PC-3 (cell line): ENCODE results near the gene USH2A. TPM values are rescaled to one million over a fixed set of nuclear protein-coding genes. Genes with fewer than 3 reads are reported as not detected.

Source experiments
- ATAC-seq: fragments of 200-7000 bp; cut with Tn5 transposase; 2 replicates; pipeline ENCODE4 v1.9.1; 2020; ENCODE audit warnings: mild to moderate bottlenecking, moderate library complexity
- BruUV-seq: library from RNA; stranded (reverse); fragments of 400-500 nt; replicated peaks from 2 replicates; lab custom pipeline; 2021; lab: Mats Ljungman, UMichigan
- CTCF ChIA-PET: fragments of 300-600 bp; sonication (Branson Sonifier 250); formaldehyde crosslinking; loops from one replicate; lab custom pipeline; 2022; ENCODE audit warnings: antibody characterized with exemption; lab: Charles Lee
- POLR2A ChIA-PET: fragments of 300-600 bp; sonication (Branson Sonifier 250); formaldehyde crosslinking; loops from one replicate; lab custom pipeline; 2022; ENCODE audit warnings: antibody characterized with exemption; ENCODE audit not compliant: unreplicated experiment; lab: Charles Lee
- DNase-seq: peaks from one replicate; pipeline ENCODE4 v3.0.0-alpha.2; 2015
- H2AFZ ChIP-seq: fragments of 300-600 bp; sonication (generic); 2 replicates; pipeline ENCODE4 v1.6.0; 2016; ENCODE audit warnings: antibody characterized with exemption, low read length
- H3F3A ChIP-seq: fragments of 300-600 bp; sonication (generic); one replicate; pipeline ENCODE4 v1.6.0; 2017; ENCODE audit warnings: antibody characterized with exemption, low read length, control low read depth, mild to moderate bottlenecking; ENCODE audit not compliant: unreplicated experiment
- H3K27ac ChIP-seq: fragments of 300-600 bp; sonication (generic); 2 replicates; pipeline ENCODE4 v1.5.1; 2016; ENCODE audit warnings: mild to moderate bottlenecking, low read length
- H3K27me3 ChIP-seq: fragments of 300-600 bp; sonication (generic); 2 replicates; pipeline ENCODE4 v1.6.1; 2016; ENCODE audit warnings: low read length, mixed read lengths
- H3K36me3 ChIP-seq: fragments of 300-600 bp; sonication (generic); 2 replicates; pipeline ENCODE4 v1.6.1; 2016; ENCODE audit warnings: low read depth, mixed run types, low read length, mixed read lengths
- H3K4me1 ChIP-seq: fragments of 300-600 bp; sonication (generic); 2 replicates; pipeline ENCODE4 v1.5.1; 2016; ENCODE audit warnings: low read length; ENCODE audit not compliant: insufficient read depth
- H3K4me2 ChIP-seq: fragments of 300-600 bp; sonication (generic); 2 replicates; pipeline ENCODE4 v1.6.0; 2016; ENCODE audit warnings: low read length
- H3K4me3 ChIP-seq: fragments of 300-600 bp; sonication (generic); 2 replicates; pipeline ENCODE4 v1.5.1; 2016; ENCODE audit warnings: mild to moderate bottlenecking, low read length, mixed read lengths
- H3K79me2 ChIP-seq: fragments of 300-600 bp; sonication (generic); 2 replicates; pipeline ENCODE4 v1.6.1; 2017; ENCODE audit warnings: low read length, mixed read lengths
- H3K9ac ChIP-seq: fragments of 300-600 bp; sonication (generic); 2 replicates; pipeline ENCODE4 v1.6.0; 2016; ENCODE audit warnings: mild to moderate bottlenecking, low read length
- H3K9me2 ChIP-seq: fragments of 300-600 bp; sonication (generic); replicated peaks from 2 replicates; pipeline ENCODE4 v1.6.1; 2016; ENCODE audit warnings: mixed run types, low read length, mixed read lengths
- H3K9me3 ChIP-seq: fragments of 300-600 bp; sonication (generic); 2 replicates; pipeline ENCODE4 v1.6.1; 2016; ENCODE audit warnings: low read length, mixed read lengths
- H4K20me1 ChIP-seq: fragments of 300-600 bp; sonication (generic); 2 replicates; pipeline ENCODE4 v1.6.1; 2016; ENCODE audit warnings: low read length, mixed read lengths
- EZH2 ChIP-seq: fragments of 300-600 bp; sonication (generic); IDR thresholded peaks from one replicate; pipeline ENCODE4 v1.6.1; 2017; ENCODE audit warnings: antibody characterized with exemption, mild to moderate bottlenecking, low read length; ENCODE audit not compliant: unreplicated experiment
- EZH2phosphoT487 ChIP-seq: fragments of 300-600 bp; sonication (generic); IDR thresholded peaks from 2 replicates; pipeline ENCODE4 v1.6.1; 2018; ENCODE audit warnings: mild to moderate bottlenecking, antibody characterized with exemption, low read length, borderline replicate concordance
- intact Hi-C: fragments of 100-400 bp; cut with micrococcal nuclease; formaldehyde crosslinking; loops from 2 replicates; pipeline ENCODE4 v1.9.0; 2023
- total RNA-seq: library from RNA; depleted of rRNA; stranded (reverse); fragments of >200 nt; gene quantifications from 2 replicates; pipeline ENCODE4 v1.2.3, GENCODE V29; 2014
- TF ChIP-seq, protein P1 (sequence below): fragments of 300-600 bp; sonication (generic); conservative IDR thresholded peaks from 2 replicates; pipeline ENCODE4 v1.5.1; 2017; ENCODE audit warnings: antibody characterized with exemption, low read depth, mild to moderate bottlenecking, low read length

USH2A gene
- total RNA-seq, 1 experiment from 2014 or later: not detected

DNA sequence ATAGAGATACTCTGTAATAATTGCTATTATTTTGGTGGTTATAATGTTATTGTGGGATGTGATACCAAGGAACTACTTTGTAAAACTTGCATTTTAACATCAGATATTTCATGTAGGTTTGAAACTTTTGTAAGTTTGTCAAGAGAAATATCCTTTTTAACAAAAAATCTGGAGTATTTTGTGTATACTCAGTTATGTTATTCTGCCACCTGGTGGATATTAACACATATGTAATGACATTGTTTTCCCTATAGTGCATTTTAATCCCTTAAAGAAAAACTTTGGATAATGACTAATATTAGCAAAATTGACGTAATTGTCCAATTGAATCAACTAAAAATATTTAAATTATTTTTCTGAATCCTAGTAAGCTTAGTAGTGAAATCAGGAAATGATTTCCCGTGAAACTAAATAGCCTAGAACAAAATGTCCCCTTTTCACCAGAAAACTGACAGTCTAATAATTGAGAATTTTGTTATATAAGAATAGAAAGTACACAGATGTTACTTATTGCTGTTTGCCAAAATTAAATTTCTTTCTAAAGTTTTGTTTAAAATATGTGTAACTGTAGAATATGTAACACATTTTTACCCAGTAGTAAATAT, 816.6 kb downstream of the USH2A start:
- no peak overlapping the region for H3K27ac ChIP-seq
- no peak overlapping the region for H3K9ac ChIP-seq
- 0 out of 2 replicates have a peak, but pooled peaks cover 5% of the 10 kb centered on the region for H4K20me1 ChIP-seq
- peaks cover 56% of the 10 kb centered on the region for H3K36me3 ChIP-seq
- H3K4me1 ChIP-seq: no peaks in the 10 kb centered on the region
- H3F3A ChIP-seq: no peaks in the 10 kb centered on the region
- no peaks in the 10 kb centered on the region for H3K9me2 ChIP-seq
- intact Hi-C loops: loop anchor here (1.0 to 10.0 kb wide), 4 partner anchors 36 to 425 kb away; no protein-coding TSS in a partner anchor
- no peak overlapping the region for H3K4me3 ChIP-seq
- ChIA-PET CTCF (no interaction called here), POLR2A (no interaction called here)
- no peaks in the 10 kb centered on the region for H3K9me3 ChIP-seq
- no peaks in the 10 kb centered on the region for H3K79me2 ChIP-seq
- no peaks in the 10 kb centered on the region for H3K27me3 ChIP-seq
- no TSS peak for BruUV-seq
- no peak for TF ChIP-seq EZH2phosphoT487
- TF ChIP-seq, protein P1, sequence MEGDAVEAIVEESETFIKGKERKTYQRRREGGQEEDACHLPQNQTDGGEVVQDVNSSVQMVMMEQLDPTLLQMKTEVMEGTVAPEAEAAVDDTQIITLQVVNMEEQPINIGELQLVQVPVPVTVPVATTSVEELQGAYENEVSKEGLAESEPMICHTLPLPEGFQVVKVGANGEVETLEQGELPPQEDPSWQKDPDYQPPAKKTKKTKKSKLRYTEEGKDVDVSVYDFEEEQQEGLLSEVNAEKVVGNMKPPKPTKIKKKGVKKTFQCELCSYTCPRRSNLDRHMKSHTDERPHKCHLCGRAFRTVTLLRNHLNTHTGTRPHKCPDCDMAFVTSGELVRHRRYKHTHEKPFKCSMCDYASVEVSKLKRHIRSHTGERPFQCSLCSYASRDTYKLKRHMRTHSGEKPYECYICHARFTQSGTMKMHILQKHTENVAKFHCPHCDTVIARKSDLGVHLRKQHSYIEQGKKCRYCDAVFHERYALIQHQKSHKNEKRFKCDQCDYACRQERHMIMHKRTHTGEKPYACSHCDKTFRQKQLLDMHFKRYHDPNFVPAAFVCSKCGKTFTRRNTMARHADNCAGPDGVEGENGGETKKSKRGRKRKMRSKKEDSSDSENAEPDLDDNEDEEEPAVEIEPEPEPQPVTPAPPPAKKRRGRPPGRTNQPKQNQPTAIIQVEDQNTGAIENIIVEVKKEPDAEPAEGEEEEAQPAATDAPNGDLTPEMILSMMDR: peak; percentile 95
- no peak for TF ChIP-seq EZH2
- DNase-seq: peak; percentile 75
- no peak overlapping the region for H3K4me2 ChIP-seq
- peak; percentile 78 for ATAC-seq
- no peak overlapping the region for H2AFZ ChIP-seq

DNA sequence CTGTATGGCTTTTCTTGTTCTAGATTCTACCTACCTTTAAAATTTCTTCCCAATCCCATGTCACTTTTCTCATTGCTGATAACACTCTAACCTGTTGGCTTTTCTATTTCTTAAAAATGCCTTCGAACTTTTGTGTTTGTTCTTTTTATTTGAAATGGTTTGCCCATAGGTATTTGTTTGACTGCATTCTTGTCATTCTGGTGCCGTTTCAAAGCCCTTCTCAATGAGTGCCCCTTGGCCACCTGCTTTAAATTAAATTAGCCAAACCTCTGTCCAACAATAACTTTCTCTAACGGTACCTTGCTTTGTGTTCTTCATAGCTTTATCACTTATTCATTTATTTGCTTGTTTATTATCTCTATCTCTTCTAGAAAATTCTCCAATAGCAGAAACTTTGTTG, 817.2 kb downstream of the USH2A start:
- ATAC-seq: no peak; the same call in 1 of the 2 replicates
- Histone ChIP-seq H3K9me2 (no peaks in the 10 kb centered on the region), H3K9me3 (no peaks in the 10 kb centered on the region), H3K4me2 (no peak overlapping the region), H4K20me1 (0 out of 2 replicates have a peak, but pooled peaks cover 5% of the 10 kb centered on the region), H3K79me2 (no peaks in the 10 kb centered on the region), H3K4me3 (no peak overlapping the region), H3K9ac (no peak overlapping the region), H3K36me3 (peaks cover 58% of the 10 kb centered on the region), H3K27me3 (no peaks in the 10 kb centered on the region), H3K27ac (no peak overlapping the region), H3F3A (no peaks in the 10 kb centered on the region), H3K4me1 (no peaks in the 10 kb centered on the region), H2AFZ (no peak overlapping the region)
- intact Hi-C loops: loop anchor here (1.0 to 10.0 kb wide), 4 partner anchors 36 to 425 kb away; no protein-coding TSS in a partner anchor
- no peak for DNase-seq
- CTCF ChIA-PET: no interaction called here
- no TSS peak for BruUV-seq
- no peak for TF ChIP-seq EZH2phosphoT487
- TF ChIP-seq, protein P1: no peak
- TF ChIP-seq EZH2: no peak
- POLR2A ChIA-PET: no interaction called here

DNA sequence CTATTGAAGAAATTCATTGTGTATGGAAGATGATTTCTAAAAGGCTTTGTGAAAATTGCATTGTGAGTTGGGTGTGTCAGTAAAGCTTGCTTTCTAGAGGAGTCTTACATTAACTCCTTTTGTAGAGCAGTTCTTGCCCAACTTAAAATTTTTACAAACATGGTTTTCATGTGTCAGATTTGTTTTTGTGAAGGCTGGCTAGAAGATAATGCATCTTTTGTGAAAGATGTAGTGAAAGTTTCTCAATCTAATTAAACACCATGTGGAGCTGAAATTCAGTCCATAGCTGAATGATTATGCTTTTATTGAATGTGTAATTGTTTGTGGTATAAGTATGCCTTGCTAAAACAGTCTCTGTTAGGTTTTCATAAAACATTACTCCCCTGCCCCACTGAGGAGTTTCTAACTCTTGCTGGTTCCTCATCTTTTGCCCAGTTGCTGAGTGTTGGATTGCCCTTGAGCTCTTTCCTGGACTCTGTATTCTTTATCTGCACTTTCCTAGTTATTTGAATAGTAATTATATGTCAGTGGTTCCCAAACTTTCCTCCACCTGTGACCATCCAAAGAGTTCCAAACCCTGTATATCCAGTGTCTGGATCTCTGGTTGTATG, 818.1 kb downstream of the USH2A start:
- H3K79me2 ChIP-seq: no peaks in the 10 kb centered on the region
- no peaks in the 10 kb centered on the region for H3K9me3 ChIP-seq
- H3K27me3 ChIP-seq: no peaks in the 10 kb centered on the region
- POLR2A ChIA-PET: no interaction called here
- no peaks in the 10 kb centered on the region for H3F3A ChIP-seq
- intact Hi-C loops: loop anchor here (10.0 kb wide), 1 partner anchor 50 kb away; no protein-coding TSS in a partner anchor
- CTCF ChIA-PET: interaction anchor here (0.9 kb wide), 1 partner anchor 424 kb away, joined by 3 read pairs; no protein-coding TSS in a partner anchor
- H2AFZ ChIP-seq: no peak overlapping the region
- DNase-seq: no peak
- H3K9ac ChIP-seq: no peak overlapping the region
- TF ChIP-seq EZH2: no peak
- TF ChIP-seq, protein P1: no peak
- no peak for TF ChIP-seq EZH2phosphoT487
- H3K4me1 ChIP-seq: no peaks in the 10 kb centered on the region
- no peak; the same call in none of the 2 replicates for ATAC-seq
- H3K27ac ChIP-seq: no peak overlapping the region
- H4K20me1 ChIP-seq: 0 out of 2 replicates have a peak, but pooled peaks cover 5% of the 10 kb centered on the region
- BruUV-seq: no TSS peak
- H3K9me2 ChIP-seq: no peaks in the 10 kb centered on the region
- H3K36me3 ChIP-seq: peaks cover 51% of the 10 kb centered on the region
- no peak overlapping the region for H3K4me2 ChIP-seq
- no peak overlapping the region for H3K4me3 ChIP-seq
